GM10266 (cell line): ENCODE results near the gene FYCO1.

Experiments
- DNase-seq: peaks from one replicate; pipeline ENCODE4 v3.0.0; 2012; ENCODE audit errors: extremely low spot score
- TF ChIP-seq, protein P1 (sequence below): IDR thresholded peaks from 2 replicates; pipeline ENCODE4 v1.5.1; 2012; ENCODE audit warnings: mild to moderate bottlenecking, low read depth; ENCODE audit not compliant: control insufficient read depth, insufficient read depth; ENCODE audit errors: missing control alignments

Gene FYCO1

DNA sequence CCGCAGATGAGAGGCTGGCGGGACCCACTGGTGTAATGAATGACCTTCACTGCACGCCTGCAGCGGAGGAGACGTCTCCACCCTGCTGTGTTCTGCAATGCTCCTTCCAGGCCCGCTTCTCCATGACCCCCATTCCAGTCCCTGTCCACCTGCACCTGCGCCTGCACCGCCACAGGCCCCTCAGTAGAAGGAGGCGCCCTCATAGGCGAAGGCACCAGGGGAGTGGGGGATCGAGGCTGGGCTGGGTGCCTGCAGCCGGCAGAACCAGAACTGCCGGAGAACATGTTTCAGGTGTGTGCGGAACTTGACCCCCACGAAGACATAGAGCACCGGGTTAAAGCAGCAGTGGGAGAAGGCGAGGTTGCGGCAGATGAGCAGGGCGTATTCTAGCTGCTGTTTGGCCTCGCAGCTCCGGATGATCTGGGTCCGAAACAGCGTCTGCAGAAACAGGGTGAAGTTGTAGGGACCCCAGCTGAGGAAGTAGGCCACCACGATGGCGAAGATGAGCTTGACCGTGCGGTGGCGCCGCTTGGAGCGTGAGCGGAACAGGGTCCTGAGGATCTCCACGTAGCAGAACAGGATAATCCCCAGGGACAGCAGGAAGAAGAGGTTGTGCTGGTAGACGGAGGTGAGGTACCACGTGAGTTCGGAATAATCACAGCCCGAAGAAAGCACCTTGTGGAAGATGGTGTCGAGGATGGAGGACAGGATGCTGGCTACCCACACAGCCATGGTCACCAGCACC, 25.3 kb upstream of the FYCO1 start:
- DNase-seq: no peak
- TF ChIP-seq, protein P1, sequence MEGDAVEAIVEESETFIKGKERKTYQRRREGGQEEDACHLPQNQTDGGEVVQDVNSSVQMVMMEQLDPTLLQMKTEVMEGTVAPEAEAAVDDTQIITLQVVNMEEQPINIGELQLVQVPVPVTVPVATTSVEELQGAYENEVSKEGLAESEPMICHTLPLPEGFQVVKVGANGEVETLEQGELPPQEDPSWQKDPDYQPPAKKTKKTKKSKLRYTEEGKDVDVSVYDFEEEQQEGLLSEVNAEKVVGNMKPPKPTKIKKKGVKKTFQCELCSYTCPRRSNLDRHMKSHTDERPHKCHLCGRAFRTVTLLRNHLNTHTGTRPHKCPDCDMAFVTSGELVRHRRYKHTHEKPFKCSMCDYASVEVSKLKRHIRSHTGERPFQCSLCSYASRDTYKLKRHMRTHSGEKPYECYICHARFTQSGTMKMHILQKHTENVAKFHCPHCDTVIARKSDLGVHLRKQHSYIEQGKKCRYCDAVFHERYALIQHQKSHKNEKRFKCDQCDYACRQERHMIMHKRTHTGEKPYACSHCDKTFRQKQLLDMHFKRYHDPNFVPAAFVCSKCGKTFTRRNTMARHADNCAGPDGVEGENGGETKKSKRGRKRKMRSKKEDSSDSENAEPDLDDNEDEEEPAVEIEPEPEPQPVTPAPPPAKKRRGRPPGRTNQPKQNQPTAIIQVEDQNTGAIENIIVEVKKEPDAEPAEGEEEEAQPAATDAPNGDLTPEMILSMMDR: no peak

DNA sequence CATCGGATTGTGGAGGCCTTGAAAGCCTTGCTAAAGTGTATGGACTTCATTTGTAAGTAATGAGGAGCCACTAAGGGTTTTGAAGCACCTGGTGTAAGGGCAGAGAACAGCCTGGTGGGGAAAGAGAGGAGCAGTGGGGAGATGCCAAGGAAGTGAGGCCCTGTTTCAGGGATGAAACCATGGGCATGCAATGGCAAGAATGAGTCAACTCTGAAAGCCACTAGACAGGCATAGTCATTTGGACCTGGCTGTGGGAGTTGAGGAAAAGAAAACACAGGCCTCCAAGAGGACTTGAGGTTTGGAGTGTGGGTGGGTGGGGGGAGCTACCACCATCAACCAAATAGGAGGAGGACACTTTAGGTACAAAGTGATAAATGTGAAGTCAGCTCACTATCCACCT, 24.1 kb upstream of the FYCO1 start:
- TF ChIP-seq, protein P1: no peak
- no peak for DNase-seq

DNA sequence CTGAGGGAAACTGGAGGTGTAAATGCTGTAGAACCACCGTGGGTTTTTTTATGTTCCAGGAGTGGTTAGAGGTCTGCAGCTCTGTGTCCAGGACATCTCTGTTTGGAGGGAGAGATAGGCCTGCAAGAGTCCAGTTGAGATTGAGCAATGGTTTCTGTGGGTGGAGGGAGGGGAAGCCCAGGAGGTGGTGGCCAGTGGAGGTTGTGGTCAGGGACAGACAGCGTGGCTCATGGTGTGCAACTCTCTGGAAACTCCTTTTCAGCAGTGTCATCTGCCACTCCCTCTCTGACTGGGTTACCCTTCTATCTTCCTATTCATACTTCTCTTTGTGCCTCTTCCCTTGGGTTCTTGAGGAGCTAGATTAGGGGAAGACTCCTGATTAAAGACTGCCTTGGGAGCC, 22.1 kb upstream of the FYCO1 start:
- TF ChIP-seq, protein P1: no peak
- DNase-seq: no peak

DNA sequence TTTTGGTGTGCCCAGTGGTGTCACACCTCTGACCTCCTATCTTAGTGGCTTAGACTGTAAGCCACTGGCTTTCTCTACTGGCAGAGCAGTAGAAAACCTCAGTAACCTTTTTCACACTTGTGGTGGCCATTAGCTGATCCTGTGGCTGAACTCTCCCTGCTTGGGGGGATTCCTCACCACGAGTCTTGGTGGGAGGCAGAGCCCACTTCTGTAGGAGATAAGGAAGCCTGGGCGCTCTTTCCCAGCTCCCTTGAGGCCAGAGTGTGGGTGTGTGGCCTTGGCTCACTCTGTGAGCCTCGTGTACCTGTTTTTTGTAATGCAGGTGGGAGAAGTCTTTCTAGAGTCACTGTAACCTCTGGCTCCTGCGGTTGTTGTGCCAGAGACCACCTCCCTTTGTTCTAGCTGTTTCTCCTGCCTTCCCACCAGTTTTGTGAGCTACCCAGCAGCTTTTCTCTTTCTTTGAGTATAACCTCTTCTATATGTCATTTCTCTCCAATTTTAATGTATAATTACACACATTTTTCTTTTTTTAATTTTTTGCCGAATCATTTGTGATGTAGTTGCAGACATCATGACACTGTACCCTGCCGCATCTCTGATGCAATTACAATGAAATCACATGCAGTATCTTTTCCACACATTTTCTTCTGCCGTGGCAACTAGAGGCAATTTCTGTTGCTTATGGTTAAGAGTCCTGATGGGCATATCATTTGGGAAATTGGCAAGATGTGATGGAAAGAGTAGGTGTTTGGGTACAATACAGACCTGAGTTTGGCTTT, 17.9 kb upstream of the FYCO1 start:
- TF ChIP-seq, protein P1: no peak
- DNase-seq: no peak

DNA sequence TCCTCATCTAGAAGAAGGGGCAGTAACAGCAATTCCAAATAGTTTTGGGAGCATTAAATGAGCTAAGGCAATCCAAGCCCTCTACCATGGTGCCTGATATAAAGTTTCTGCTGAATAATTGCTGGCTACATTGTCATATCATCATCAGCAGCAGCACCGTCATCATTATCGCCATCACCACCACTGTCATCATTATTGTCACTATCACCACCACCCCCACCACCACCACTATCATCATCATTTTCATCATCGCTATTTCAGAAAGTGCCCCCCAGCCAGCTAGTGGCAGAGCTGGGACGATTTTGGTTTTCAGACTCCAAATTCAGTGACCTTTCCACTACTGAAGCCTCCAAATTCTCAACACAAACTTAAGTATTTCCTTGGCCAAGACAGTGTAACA, 16.6 kb upstream of the FYCO1 start:
- DNase-seq: no peak
- TF ChIP-seq, protein P1: no peak

DNA sequence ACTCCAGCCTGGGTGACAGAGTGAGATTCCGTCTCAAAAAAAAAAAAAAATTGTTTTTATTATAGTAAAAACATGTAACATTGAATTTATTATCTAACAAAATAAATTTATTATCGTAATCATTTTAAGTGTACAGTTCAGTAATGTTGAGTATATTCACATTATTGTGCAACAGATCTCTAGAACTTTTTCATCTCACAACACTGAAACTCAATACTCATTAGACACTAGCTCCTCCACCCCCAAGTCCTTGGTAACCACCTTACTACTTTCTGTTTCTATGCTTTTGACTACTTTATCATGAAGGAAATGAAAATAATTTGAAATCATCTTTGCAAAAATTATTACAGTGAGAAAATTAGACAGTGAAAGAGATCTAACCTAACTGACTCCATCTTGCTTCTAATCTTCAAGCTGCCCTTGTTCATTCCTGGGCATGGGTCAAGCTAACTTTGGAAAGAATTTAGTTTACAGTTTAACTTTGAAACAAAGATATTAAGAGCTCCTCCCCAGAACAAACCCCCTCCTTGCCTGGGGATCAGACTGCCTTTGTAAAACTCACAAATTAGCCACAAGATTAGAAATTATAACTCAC, 15.0 kb upstream of the FYCO1 start:
- DNase-seq: no peak
- TF ChIP-seq, protein P1: no peak

DNA sequence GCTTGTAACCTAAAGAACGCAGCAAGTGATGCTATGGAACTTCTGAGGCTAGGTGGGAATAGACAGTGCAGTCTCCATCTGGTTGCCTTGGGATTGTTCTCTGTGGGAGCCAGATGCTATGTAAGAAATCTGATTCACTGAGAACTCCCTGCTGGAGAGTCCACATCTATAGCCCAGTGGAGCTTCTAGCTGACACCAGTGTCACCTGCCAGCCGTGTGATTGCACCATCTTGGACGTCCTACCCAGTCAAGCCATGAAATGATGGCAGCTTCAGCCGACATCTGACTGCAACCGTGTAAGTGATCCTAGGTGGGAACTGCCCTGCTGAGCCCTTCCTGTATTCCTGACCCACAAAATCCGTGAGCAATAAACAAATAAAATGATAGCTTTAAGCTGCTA, 12.4 kb upstream of the FYCO1 start:
- no peak for DNase-seq
- TF ChIP-seq, protein P1: no peak
